Hair follicular keratinocyte (primary cell): Measurements from ENCODE around the gene INSM1. TPM values are rescaled to one million over a fixed set of nuclear protein-coding genes. Genes with fewer than 3 reads are reported as not detected.

Experiments
- total RNA-seq: library from RNA; depleted of rRNA; stranded (reverse); fragments of >200 nt; gene quantifications from 2 replicates; pipeline ENCODE4 v1.2.3, GENCODE V29; 2015

Gene INSM1, protein sequence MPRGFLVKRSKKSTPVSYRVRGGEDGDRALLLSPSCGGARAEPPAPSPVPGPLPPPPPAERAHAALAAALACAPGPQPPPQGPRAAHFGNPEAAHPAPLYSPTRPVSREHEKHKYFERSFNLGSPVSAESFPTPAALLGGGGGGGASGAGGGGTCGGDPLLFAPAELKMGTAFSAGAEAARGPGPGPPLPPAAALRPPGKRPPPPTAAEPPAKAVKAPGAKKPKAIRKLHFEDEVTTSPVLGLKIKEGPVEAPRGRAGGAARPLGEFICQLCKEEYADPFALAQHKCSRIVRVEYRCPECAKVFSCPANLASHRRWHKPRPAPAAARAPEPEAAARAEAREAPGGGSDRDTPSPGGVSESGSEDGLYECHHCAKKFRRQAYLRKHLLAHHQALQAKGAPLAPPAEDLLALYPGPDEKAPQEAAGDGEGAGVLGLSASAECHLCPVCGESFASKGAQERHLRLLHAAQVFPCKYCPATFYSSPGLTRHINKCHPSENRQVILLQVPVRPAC
- not detected in 2 replicates for total RNA-seq

DNA sequence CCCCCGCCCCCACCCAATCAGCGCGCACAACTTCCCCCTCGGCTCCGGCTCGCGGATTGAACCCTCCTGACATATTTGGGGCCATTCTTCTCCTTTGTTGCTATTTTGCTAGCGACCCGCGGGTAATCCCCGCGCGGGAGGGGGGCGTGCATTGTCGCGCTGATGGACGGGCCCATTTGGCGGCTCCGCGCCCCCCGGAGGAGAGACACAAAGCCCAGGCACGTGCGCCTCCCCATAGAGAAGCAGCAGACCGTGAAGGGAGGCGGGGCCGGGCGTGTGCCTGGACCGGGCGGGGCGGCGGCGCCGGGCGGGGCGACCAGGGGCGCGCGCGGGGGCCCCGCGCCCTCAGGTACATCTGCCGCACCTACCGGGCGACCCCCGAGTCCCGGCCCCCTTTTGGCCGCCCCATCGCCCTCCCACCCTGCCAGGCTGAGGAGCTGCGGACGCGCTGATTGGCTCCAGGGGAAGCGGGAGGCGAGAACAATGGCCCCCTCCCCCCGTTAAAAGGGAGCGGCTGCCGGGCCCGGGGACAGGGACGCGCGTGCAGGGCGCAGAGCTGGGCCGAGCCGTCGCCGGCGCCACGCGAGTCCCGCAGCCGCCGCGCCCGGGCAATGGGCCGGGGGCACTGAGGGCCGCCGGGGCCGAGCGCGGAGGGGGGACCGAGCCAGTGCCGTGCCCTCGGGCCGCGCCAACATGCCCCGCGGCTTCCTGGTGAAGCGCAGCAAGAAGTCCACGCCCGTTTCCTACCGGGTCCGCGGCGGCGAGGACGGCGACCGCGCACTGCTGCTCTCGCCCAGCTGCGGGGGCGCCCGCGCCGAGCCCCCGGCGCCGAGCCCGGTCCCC lies at the start of gene INSM1:
TSS of gene INSM1 (plus strand) at position 530 of the 843 bp plus-strand sequence. CDS start at position 694, 164 bp downstream.

